IMR-90 (cell line): ENCODE data around the gene HSD3B2. TPM values are rescaled to one million over a fixed set of nuclear protein-coding genes. Genes with fewer than 3 reads are reported as not detected.

Experiments
- ATAC-seq: fragments of 200-7000 bp; cut with Tn5 transposase; 2 replicates; pipeline ENCODE4 v1.9.1; 2020; ENCODE audit warnings: low read depth, mild to moderate bottlenecking, moderate library complexity
- BruUV-seq: library from RNA; stranded (reverse); fragments of 400-500 nt; replicated peaks from 2 replicates; lab custom pipeline; 2021; lab: Mats Ljungman, UMichigan
- CTCF ChIA-PET: fragments of 300-600 bp; formaldehyde crosslinking; extraction: SDS; loops from one replicate; lab custom pipeline; 2021; ENCODE audit warnings: antibody characterized with exemption; lab: Yijun Ruan, JAX
- POLR2A ChIA-PET: fragments of 300-600 bp; sonication (Branson Sonifier 250); formaldehyde crosslinking; loops from one replicate; lab custom pipeline; 2022; ENCODE audit warnings: antibody characterized with exemption; ENCODE audit not compliant: unreplicated experiment; lab: Charles Lee
- DNase-seq: peaks from one replicate; pipeline ENCODE4 v3.0.0; 2013
- H2AFZ ChIP-seq: replicated peaks from 2 replicates; pipeline ENCODE3; 2013; ENCODE audit warnings: low read length, mild to moderate bottlenecking; ENCODE audit not compliant: poor library complexity
- H2AK5ac ChIP-seq: 2 replicates; pipeline ENCODE4 v1.6.1; 2013; ENCODE audit warnings: low read depth, low read length, inconsistent platforms
- H2AK9ac ChIP-seq: replicated peaks from 2 replicates; pipeline ENCODE3; 2013; ENCODE audit warnings: mild to moderate bottlenecking, low read depth, low read length, moderate library complexity; ENCODE audit not compliant: poor library complexity
- H2BK120ac ChIP-seq: 2 replicates; pipeline ENCODE4 v1.6.1; 2013; ENCODE audit warnings: low read depth, low read length, inconsistent platforms
- H2BK15ac ChIP-seq: 3 replicates; pipeline ENCODE4 v1.6.1; 2013; ENCODE audit warnings: low read depth, low read length, inconsistent platforms
- H2BK20ac ChIP-seq: 2 replicates; pipeline ENCODE4 v1.6.1; 2013; ENCODE audit warnings: low read depth, mild to moderate bottlenecking, inconsistent platforms, low read length, moderate library complexity
- H2BK5ac ChIP-seq: 2 replicates; pipeline ENCODE4 v1.6.1; 2013; ENCODE audit warnings: mild to moderate bottlenecking, low read depth, low read length, inconsistent platforms; ENCODE audit not compliant: poor library complexity, severe bottlenecking
- H3K14ac ChIP-seq: replicated peaks from 2 replicates; pipeline ENCODE4 v1.6.1; 2013; ENCODE audit warnings: low read depth, low read length, inconsistent platforms
- H3K18ac ChIP-seq: 2 replicates; pipeline ENCODE4 v1.6.1; 2013; ENCODE audit warnings: low read depth, low read length, control low read depth
- H3K23ac ChIP-seq: 2 replicates; pipeline ENCODE4 v1.6.1; 2013; ENCODE audit warnings: low read depth, low read length, inconsistent platforms
- H3K27ac ChIP-seq: 2 replicates; pipeline ENCODE4 v1.5.1; 2013; ENCODE audit warnings: mild to moderate bottlenecking, control low read depth, low read length; ENCODE audit not compliant: insufficient read depth
- H3K27me3 ChIP-seq: 2 replicates; pipeline ENCODE4 v1.6.1; 2013; ENCODE audit warnings: low read length; ENCODE audit not compliant: control insufficient read depth, insufficient read depth
- H3K36me3 ChIP-seq: 2 replicates; pipeline ENCODE4 v1.6.1; 2013; ENCODE audit warnings: low read length, mixed read lengths; ENCODE audit not compliant: control insufficient read depth, insufficient read depth
- H3K4ac ChIP-seq: 2 replicates; pipeline ENCODE4 v1.6.1; 2013; ENCODE audit warnings: low read depth, low read length, inconsistent platforms
- H3K4me1 ChIP-seq: 2 replicates; pipeline ENCODE4 v1.6.1; 2013; ENCODE audit warnings: low read length, mixed read lengths; ENCODE audit not compliant: control insufficient read depth, insufficient read depth
- H3K4me2 ChIP-seq: 2 replicates; pipeline ENCODE4 v1.6.1; 2013; ENCODE audit warnings: low read depth, mild to moderate bottlenecking, control low read depth, low read length, moderate library complexity
- H3K4me3 ChIP-seq: 2 replicates; pipeline ENCODE4 v1.5.1; 2013; ENCODE audit warnings: low read depth, mild to moderate bottlenecking, control low read depth, low read length, moderate library complexity; ENCODE audit not compliant: insufficient read depth
- H3K56ac ChIP-seq: 2 replicates; pipeline ENCODE4 v1.6.1; 2013; ENCODE audit warnings: low read length, inconsistent platforms; ENCODE audit not compliant: insufficient read depth; ENCODE audit errors: extremely low read depth
- H3K79me1 ChIP-seq, 2 experiments: 2 replicates each; pipeline ENCODE4 v1.6.1; 2013; ENCODE audit warnings: low read length in 2 of 2, inconsistent platforms in 1 of 2, low read depth in 1 of 2
- H3K9ac ChIP-seq: 2 replicates; pipeline ENCODE4 v1.6.1; 2013; ENCODE audit warnings: low read depth, low read length, control low read depth
- H3K9me1 ChIP-seq: 2 replicates; pipeline ENCODE4 v1.6.1; 2013; ENCODE audit warnings: low read length, inconsistent platforms; ENCODE audit not compliant: insufficient read depth
- H3K9me3 ChIP-seq: 2 replicates; pipeline ENCODE4 v1.6.1; 2013; ENCODE audit warnings: low read length; ENCODE audit not compliant: control insufficient read depth, insufficient read depth
- H4K20me1 ChIP-seq: 2 replicates; pipeline ENCODE4 v1.6.1; 2013; ENCODE audit warnings: low read length, inconsistent platforms; ENCODE audit not compliant: insufficient read depth
- H4K5ac ChIP-seq: 2 replicates; pipeline ENCODE4 v1.6.1; 2013; ENCODE audit warnings: mild to moderate bottlenecking, low read depth, low read length, control low read depth
- H4K8ac ChIP-seq, 2 experiments: 2 replicates each; pipeline ENCODE4 v1.6.1; 2013; ENCODE audit warnings: low read depth in 2 of 2, low read length in 2 of 2, control low read depth in 1 of 2, inconsistent platforms in 1 of 2
- H4K91ac ChIP-seq: 2 replicates; pipeline ENCODE4 v1.6.1; 2013; ENCODE audit warnings: low read depth, low read length, inconsistent platforms; ENCODE audit not compliant: insufficient read depth
- BHLHE40 ChIP-seq: fragments of 150-350 bp; IDR thresholded peaks from 2 replicates; pipeline ENCODE4 v1.6.1; 2016; ENCODE audit warnings: mild to moderate bottlenecking, low read depth, low read length
- CEBPB ChIP-seq: IDR thresholded peaks from 2 replicates; pipeline ENCODE4 v1.6.1; 2012; ENCODE audit warnings: low read depth, low read length, improper control_type of control experiment
- CHD1 ChIP-seq: IDR thresholded peaks from 2 replicates; pipeline ENCODE4 v1.6.1; 2012; ENCODE audit warnings: low read depth, low read length, improper control_type of control experiment
- CTCF ChIP-seq: conservative IDR thresholded peaks from 2 replicates; pipeline ENCODE4 v1.5.1; 2012; ENCODE audit warnings: mild to moderate bottlenecking, low read depth, low read length, improper control_type of control experiment
- ELK1 ChIP-seq: fragments of 150-350 bp; IDR thresholded peaks from 2 replicates; pipeline ENCODE4 v1.6.1; 2016; ENCODE audit warnings: low read depth, mild to moderate bottlenecking, low read length, moderate library complexity, borderline replicate concordance
- FOS ChIP-seq: fragments of 150-350 bp; IDR thresholded peaks from 2 replicates; pipeline ENCODE4 v1.6.1; 2016; ENCODE audit warnings: low read depth, low read length
- MAFK ChIP-seq: IDR thresholded peaks from 2 replicates; pipeline ENCODE4 v1.6.1; 2012; ENCODE audit warnings: low read depth, low read length, improper control_type of control experiment
- MXI1 ChIP-seq: IDR thresholded peaks from 2 replicates; pipeline ENCODE4 v1.6.1; 2012; ENCODE audit warnings: low read depth, mild to moderate bottlenecking, low read length, moderate library complexity, borderline replicate concordance
- NFE2L2 ChIP-seq: fragments of 150-350 bp; IDR thresholded peaks from 2 replicates; pipeline ENCODE4 v1.6.1; 2016; ENCODE audit warnings: low read depth, mild to moderate bottlenecking, low read length
- POLR2A ChIP-seq: IDR thresholded peaks from 2 replicates; pipeline ENCODE4 v1.6.1; 2012; ENCODE audit warnings: mild to moderate bottlenecking, low read depth, low read length
- RAD21 ChIP-seq: IDR thresholded peaks from 2 replicates; pipeline ENCODE4 v1.6.1; 2012; ENCODE audit warnings: low read length, improper control_type of control experiment
- RFX5 ChIP-seq: IDR thresholded peaks from 2 replicates; pipeline ENCODE4 v1.8.0; 2012; ENCODE audit warnings: low read depth, mild to moderate bottlenecking, low read length, moderate library complexity
- SMC3 ChIP-seq: fragments of 150-350 bp; IDR thresholded peaks from 2 replicates; pipeline ENCODE4 v1.6.1; 2016; ENCODE audit warnings: low read depth, mild to moderate bottlenecking, antibody characterized with exemption, low read length, moderate library complexity
- USF2 ChIP-seq: fragments of 150-350 bp; IDR thresholded peaks from 2 replicates; pipeline ENCODE4 v1.6.1; 2017; ENCODE audit warnings: mild to moderate bottlenecking, antibody characterized with exemption, low read length, low read depth
- WGBS, 2 experiments: methylation state at CpG; one replicate each; pipeline versions ENCODE4 v1.1.5 to v1.1.7; 2013; ENCODE audit warnings: missing lambda C conversion rate in 2 of 2; ENCODE audit not compliant: insufficient read length in 1 of 2; ENCODE audit errors: extremely low coverage in 2 of 2; 5-methylcytosine and 5-hydroxymethylcytosine counted together
- dilution Hi-C: fragments of 300-500 bp; cut with HindIII; formaldehyde crosslinking; loops from one replicate; pipeline ENCODE4 v1.14.3; 2018; ENCODE audit warnings: low sequenced_read_pairs; ENCODE audit not compliant: unreplicated experiment
- in situ Hi-C: fragments of 300-500 bp; cut with MboI; formaldehyde crosslinking; loops from 3 replicates; pipeline ENCODE4 v1.14.3; 2019; ENCODE audit warnings: low sequenced_read_pairs, inconsistent platforms, mixed read lengths
- intact Hi-C: fragments of 100-400 bp; cut with micrococcal nuclease; formaldehyde crosslinking; loops from 2 replicates; pipeline ENCODE4 v1.10.0; 2022
- polyA plus RNA-seq, 3 experiments: library from polyadenylated mRNA; depleted of rRNA; stranded (reverse); fragments of >200 nt; gene quantifications; 2 replicates each; pipeline ENCODE4 v1.2.3, GENCODE V29; 2012; ENCODE audit warnings: low replicate concordance in 1 of 3
- total RNA-seq: library from RNA; depleted of rRNA; stranded (reverse); fragments of >200 nt; gene quantifications from 2 replicates; pipeline ENCODE4 v1.2.3, GENCODE V29; 2012

HSD3B2 gene
- total and polyA plus RNA-seq, 2 of the 4 experiments (the other 2 are of a cell fraction), result not detected

- no TSS peak for BruUV-seq
- in situ Hi-C loops, result no loop called here
Observed at GRCh38 chr1:119416006-119416640, 1.2 kb downstream of the HSD3B2 start.

More at GRCh38 chr1:119416006-119416640, 1.2 kb downstream of the HSD3B2 start:
- intact Hi-C loops, result no loop called here
- H4K8ac ChIP-seq, result no peak overlapping the region
- ATAC-seq (no peak), DNase-seq (no peak)
- no peaks in the 10 kb centered on the region for H4K20me1 ChIP-seq
- H3K4me1 ChIP-seq, result no peaks in the 10 kb centered on the region
- no peak overlapping the region for H3K4me3 ChIP-seq
- H2BK20ac ChIP-seq, result no peak overlapping the region
- H3K14ac ChIP-seq, result no peak overlapping the region
- no peak overlapping the region for H2BK15ac ChIP-seq
- H3K27ac ChIP-seq, result no peak overlapping the region
- dilution Hi-C loops, result no loop called here
- no peaks in the 10 kb centered on the region for H3K9me1 ChIP-seq
- no peak for TF ChIP-seq MAFK
- TF ChIP-seq RAD21, result no peak
- TF ChIP-seq MXI1, result no peak
- no peak for TF ChIP-seq RFX5
- TF ChIP-seq CHD1, result no peak
- no peak for TF ChIP-seq BHLHE40
- no peak for TF ChIP-seq CEBPB
- TF ChIP-seq ELK1, result no peak
- no peak for TF ChIP-seq CTCF
- TF ChIP-seq SMC3, result no peak
- TF ChIP-seq FOS, result no peak
- TF ChIP-seq POLR2A, result no peak
- TF ChIP-seq USF2, result no peak
- TF ChIP-seq NFE2L2, result no peak
- H2AFZ ChIP-seq, result no peak overlapping the region
- no peak overlapping the region for H4K5ac ChIP-seq
- CTCF ChIA-PET, result no interaction called here
- H2BK5ac ChIP-seq, result no peak overlapping the region
- H3K36me3 ChIP-seq, result no peaks in the 10 kb centered on the region
- H3K4ac ChIP-seq, result no peak overlapping the region
- POLR2A ChIA-PET, result no interaction called here
- no peak overlapping the region for H4K91ac ChIP-seq
- H2BK120ac ChIP-seq, result no peak overlapping the region
- WGBS, 2 experiments, result 38% methylated on average over 2 of the region's 3 CpGs; no CpG with 5 or more reads in 1 of the 2 experiments
- no peak overlapping the region for H3K4me2 ChIP-seq
- H3K27me3 ChIP-seq, result no peaks in the 10 kb centered on the region
- H2AK9ac ChIP-seq, result no peak overlapping the region
- no peak overlapping the region for H3K56ac ChIP-seq
- no peaks in the 10 kb centered on the region for H3K9me3 ChIP-seq
- H2AK5ac ChIP-seq, result no peak overlapping the region
- no peak overlapping the region for H3K23ac ChIP-seq
- no peak overlapping the region for H3K18ac ChIP-seq
- H3K9ac ChIP-seq, result no peak overlapping the region
- H3K79me1 ChIP-seq, result no peaks in the 10 kb centered on the region
